Panc1 (cell line): ENCODE results near the gene RAI1. TPM values are rescaled to one million over a fixed set of nuclear protein-coding genes. Genes with fewer than 3 reads are reported as not detected.
"Not testable (repeated sequence)": the region's sequence is repeated elsewhere in the genome, so short reads cannot be mapped to it uniquely, and the experiment has no call there.

Experiments used
- ATAC-seq: fragments of 200-7000 bp; cut with Tn5 transposase; 2 replicates; pipeline ENCODE4 v1.9.1; 2020; ENCODE audit warnings: mild to moderate bottlenecking, moderate library complexity
- BruUV-seq: library from RNA; stranded (reverse); fragments of 400-500 nt; replicated peaks from 2 replicates; lab custom pipeline; 2021; lab: Mats Ljungman, UMichigan
- CTCF ChIA-PET: fragments of 300-600 bp; sonication (Branson Sonifier 250); formaldehyde crosslinking; loops from one replicate; lab custom pipeline; 2022; ENCODE audit warnings: antibody characterized with exemption; lab: Charles Lee
- POLR2A ChIA-PET: fragments of 300-600 bp; sonication (Branson Sonifier 250); formaldehyde crosslinking; loops from one replicate; lab custom pipeline; 2022; ENCODE audit warnings: antibody characterized with exemption; lab: Charles Lee
- DNase-seq: peaks from one replicate; pipeline ENCODE4 v3.0.0-alpha.2; 2010; ENCODE audit warnings: low read depth, low spot score
- H3K27ac ChIP-seq: 2 replicates; pipeline ENCODE4 v1.5.1; 2011; ENCODE audit warnings: mild to moderate bottlenecking, low read length, inconsistent platforms
- H3K27me3 ChIP-seq: fragments of 200-500 bp; sonication (Bioruptor generic); 2 replicates; pipeline ENCODE4 v1.6.0; 2014; ENCODE audit warnings: low read length, inconsistent platforms; ENCODE audit not compliant: control insufficient read depth, insufficient read depth
- H3K36me3 ChIP-seq: fragments of 200-500 bp; sonication (Bioruptor generic); 2 replicates; pipeline ENCODE4 v1.5.1; 2014; ENCODE audit warnings: inconsistent platforms, mild to moderate bottlenecking, low read length, moderate library complexity; ENCODE audit not compliant: control insufficient read depth, insufficient read depth
- H3K4me1 ChIP-seq: 2 replicates; pipeline ENCODE4 v1.5.1; 2011; ENCODE audit warnings: inconsistent platforms, mild to moderate bottlenecking, low read length, moderate library complexity; ENCODE audit not compliant: control insufficient read depth, insufficient read depth
- H3K4me3 ChIP-seq, 2 experiments: 2 replicates each; pipeline ENCODE4 v1.5.1; 2011 to 2012; ENCODE audit warnings: low read depth in 2 of 2, low read length in 2 of 2, mild to moderate bottlenecking in 2 of 2, inconsistent platforms in 1 of 2, moderate library complexity in 1 of 2
- H3K9me3 ChIP-seq: fragments of 200-500 bp; sonication (Bioruptor generic); 2 replicates; pipeline ENCODE4 v1.5.1; 2014; ENCODE audit warnings: low read depth, mild to moderate bottlenecking, inconsistent platforms, low read length, moderate library complexity; ENCODE audit not compliant: control insufficient read depth, insufficient read depth
- CTCF ChIP-seq: fragments of 450-650 bp; IDR thresholded peaks from 2 replicates; pipeline ENCODE4 v1.5.1; 2017; ENCODE audit warnings: mild to moderate bottlenecking
- POLR2AphosphoS5 ChIP-seq: IDR thresholded peaks from 2 replicates; pipeline ENCODE4 v1.6.1; 2012; ENCODE audit warnings: mild to moderate bottlenecking, low read depth, low read length, moderate library complexity
- REST ChIP-seq, 2 experiments: IDR thresholded peaks; 2 replicates each; pipeline ENCODE4 v1.6.1; 2011 to 2012; ENCODE audit warnings: low read depth in 2 of 2, control low read depth in 1 of 2, low read length in 1 of 2, mild to moderate bottlenecking in 1 of 2, moderate library complexity in 1 of 2; ENCODE audit not compliant: insufficient read depth in 1 of 2
- SIN3A ChIP-seq: IDR thresholded peaks from 2 replicates; pipeline ENCODE4 v1.6.1; 2012; ENCODE audit warnings: low read depth, mild to moderate bottlenecking, low read length, moderate library complexity, borderline replicate concordance; ENCODE audit not compliant: insufficient read depth
- TCF7L2 ChIP-seq: IDR thresholded peaks from 2 replicates; pipeline ENCODE4 v1.6.1; 2011; ENCODE audit warnings: mild to moderate bottlenecking, low read depth, low read length, inconsistent platforms
- in situ Hi-C: cut with HindIII; loops from 2 replicates; pipeline ENCODE4 v1.10.0; 2016; ENCODE audit warnings: low sequenced_read_pairs, low pct_unique_long_range_greater_than_20kb
- intact Hi-C: fragments of 100-400 bp; cut with micrococcal nuclease; formaldehyde crosslinking; loops from one replicate; pipeline ENCODE4 v1.10.0; 2022; ENCODE audit not compliant: unreplicated experiment
- total RNA-seq: library from RNA; stranded (reverse); gene quantifications from one replicate; pipeline ENCODE4 v1.2.1, GENCODE V29; 2021; ENCODE audit not compliant: unreplicated experiment

The RAI1 gene
- total RNA-seq, 1 experiment from 2014 or later, result 51.0 TPM

- H3K36me3 ChIP-seq, result no peaks in the 10 kb centered on the region
- ATAC-seq (no peak; the same call in 1 of the 2 replicates), DNase-seq (no peak)
- no peak overlapping the region for H3K27ac ChIP-seq
- H3K9me3 ChIP-seq, result no peaks in the 10 kb centered on the region
- H3K4me3 ChIP-seq, result no peak overlapping the region
- BruUV-seq, result no TSS peak
- no peaks in the 10 kb centered on the region for H3K27me3 ChIP-seq
- CTCF ChIA-PET, result no interaction called here
- intact Hi-C loops, result no loop called here
- POLR2A ChIA-PET, result no interaction called here
- no peaks in the 10 kb centered on the region for H3K4me1 ChIP-seq
- TF ChIP-seq SIN3A (no peak), CTCF (no peak), TCF7L2 (no peak)
- in situ Hi-C loops, result no loop called here
Measured at GRCh38 chr17:17633310-17633709, 47.9 kb upstream of the RAI1 start.

DNA sequence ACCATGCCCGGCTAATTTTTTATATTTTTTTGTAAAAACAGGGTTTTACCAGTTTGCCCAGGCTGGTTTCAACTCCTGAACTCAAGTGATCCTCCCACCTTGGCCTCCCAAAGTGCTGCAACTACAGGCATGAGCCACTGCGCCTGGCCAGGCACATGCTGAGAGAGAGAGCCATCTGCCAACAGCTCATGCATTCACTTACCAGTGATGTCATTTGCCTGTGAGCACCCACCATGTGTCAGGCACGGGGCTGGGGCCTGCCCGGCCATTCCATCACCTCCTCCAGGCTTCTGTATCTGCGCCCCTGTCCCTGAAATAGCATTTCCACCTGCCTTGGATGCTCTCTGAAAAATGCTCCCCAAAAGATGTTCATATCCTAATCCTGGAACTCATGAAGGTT is 46.1 kb upstream of the RAI1 start:
- DNase-seq, result no peak
- H3K27me3 ChIP-seq, result no peaks in the 10 kb centered on the region
- no peaks in the 10 kb centered on the region for H3K36me3 ChIP-seq
- no TSS peak for BruUV-seq
- ChIA-PET CTCF (no interaction called here), POLR2A (interaction anchor here (0.6 kb wide), 1 partner anchor 32 kb away, joined by 4 read pairs; no protein-coding TSS in a partner anchor)
- TF ChIP-seq REST (IDR thresholded peaks at IDR 0.05; ENCODE audit: insufficient read depth in 1 of 2, low read depth in 2 of 2, low read length in 1 of 2) (no peak), POLR2AphosphoS5 (no peak), SIN3A (no peak), CTCF (no peak), TCF7L2 (no peak)
- H3K27ac ChIP-seq, result no peak overlapping the region
- no peak for ATAC-seq
- in situ Hi-C loops (no loop called here), intact Hi-C loops (no loop called here)
- H3K9me3 ChIP-seq, result no peaks in the 10 kb centered on the region
- no peaks in the 10 kb centered on the region for H3K4me1 ChIP-seq
- no peak overlapping the region for H3K4me3 ChIP-seq

GRCh38 chr17:17635537-17636271 is 45.6 kb upstream of the RAI1 start:
- H3K9me3 ChIP-seq, in situ Hi-C loops, H3K4me3 ChIP-seq, H3K36me3 ChIP-seq, H3K27me3 ChIP-seq, BruUV-seq, CTCF ChIA-PET, intact Hi-C loops, H3K4me1 ChIP-seq, DNase-seq, H3K27ac ChIP-seq, ATAC-seq: not testable (repeated sequence)
- POLR2A ChIA-PET, result interaction anchor here (0.6 kb wide), 1 partner anchor 32 kb away, joined by 4 read pairs; no protein-coding TSS in a partner anchor
